Spleen (tissue), 11 donors: ENCODE data around the gene TRIM33. TPM values are rescaled to one million over a fixed set of nuclear protein-coding genes. Genes with fewer than 3 reads are reported as not detected.
"Not testable (repeated sequence)": the region's sequence is repeated elsewhere in the genome, so short reads cannot be mapped to it uniquely, and the experiment has no call there.

Source experiments
- DNase-seq: peaks from one replicate; pipeline ENCODE4 v3.0.0-alpha.2; 2020
- H3K27ac ChIP-seq, 8 donors: fragments of 200-600 bp; sonication (generic) in 7 of 8; 1 replicate in 4 of 8; 2 replicates in 4 of 8; pipeline versions ENCODE4 v1.5.0 to v1.8.0; 2016 to 2021; ENCODE audit warnings: inconsistent platforms in 4 of 8, mild to moderate bottlenecking in 4 of 8, moderate library complexity in 1 of 8
- H3K27me3 ChIP-seq, 7 donors: fragments of 200-600 bp; sonication (generic) in 6 of 7; replicated peaks in 1 of 7; 1 replicate in 4 of 7; 2 replicates in 3 of 7; pipeline versions ENCODE4 v1.5.0 to v1.8.0; 2016 to 2021; ENCODE audit warnings: inconsistent platforms in 3 of 7, mild to moderate bottlenecking in 1 of 7
- H3K36me3 ChIP-seq, 6 donors: fragments of 200-600 bp; sonication (generic) in 5 of 6; 1 replicate in 4 of 6; 2 replicates in 2 of 6; pipeline versions ENCODE4 v1.5.0 to v1.8.0; 2016 to 2021; ENCODE audit warnings: inconsistent platforms in 2 of 6
- H3K4me1 ChIP-seq, 6 donors: fragments of 200-600 bp; sonication (generic) in 5 of 6; 1 replicate in 3 of 6; 2 replicates in 3 of 6; pipeline versions ENCODE4 v1.5.0 to v1.8.0; 2016 to 2021; ENCODE audit warnings: inconsistent platforms in 3 of 6
- H3K4me3 ChIP-seq, 8 donors: fragments of 200-600 bp; sonication (generic) in 7 of 8; 1 replicate in 4 of 8; 2 replicates in 4 of 8; pipeline versions ENCODE4 v1.5.0 to v1.8.0; 2016 to 2021; ENCODE audit warnings: inconsistent platforms in 4 of 8, mild to moderate bottlenecking in 4 of 8, moderate library complexity in 2 of 8
- H3K9me3 ChIP-seq, 8 donors: fragments of 200-600 bp; sonication (generic) in 7 of 8; 1 replicate in 4 of 8; 2 replicates in 4 of 8; pipeline versions ENCODE4 v1.5.0 to v1.8.0; 2016 to 2021; ENCODE audit warnings: inconsistent platforms in 4 of 8
- POLR2A ChIP-seq, 3 donors: fragments of 450-650 bp; IDR thresholded peaks; one replicate each; pipeline ENCODE4 v1.5.1; 2017; ENCODE audit warnings: antibody characterized with exemption in 3 of 3, mild to moderate bottlenecking in 1 of 3
- POLR2AphosphoS5 ChIP-seq, 3 donors: sonication (generic); formaldehyde crosslinking; IDR thresholded peaks; one replicate each; pipeline ENCODE4 v1.5.1; 2017; ENCODE audit warnings: antibody characterized with exemption in 3 of 3
- WGBS, 5 donors: extraction: QIAGEN DNeasy Blood & Tissue Kit in 3 of 5; methylation state at CpG; one replicate each; pipeline versions ENCODE4 v1.1.5 to v1.1.7; 2013 to 2018; 5-methylcytosine and 5-hydroxymethylcytosine counted together
- intact Hi-C: fragments of 100-400 bp; cut with DNase I; formaldehyde crosslinking; loops from one replicate; pipeline ENCODE4 v1.15.0; 2023; ENCODE audit warnings: low total_unique reads
- polyA plus RNA-seq, 3 donors: library from polyadenylated mRNA; stranded (reverse); fragments of 200-250 nt; gene quantifications; one replicate each; pipeline ENCODE4 v1.2.1, GENCODE V29; 2013
- total RNA-seq, 7 donors: library from RNA; depleted of rRNA in 3 of 7; stranded (reverse); fragments of >200 nt in 3 of 7; fragmentation: NEBNext Ultra II Directional in 4 of 7; extraction: Animal tissue kit (Norgen Biotek cat#: 25700) in 4 of 7; gene quantifications; one replicate each; pipeline versions ENCODE4 v1.1.0 to v1.2.1, GENCODE V29; 2016 to 2021
- TF ChIP-seq, protein P1 (sequence below), 11 experiments: fragments of 200-600 bp in 7 of 11; fragments of 450-650 bp in 4 of 11; sonication (generic) in 4 of 11; IDR thresholded peaks in 8 of 11; conservative IDR thresholded peaks in 3 of 11; 1 replicate in 7 of 11; 2 replicates in 4 of 11; pipeline versions ENCODE4 v1.4.0 to v1.8.0; 2016 to 2021; ENCODE audit warnings: antibody characterized with exemption in 11 of 11, inconsistent platforms in 4 of 11, mild to moderate bottlenecking in 1 of 11
- donor health status: healthy with polysubstance abuse.
- donor health status: DM: no; HTN: no; CAD: no; lungs with moderate emphysema.
- donor health status: DM: no; HTN: no; CAD: no.
- donor health status: Bipolar disorder and iron deficiency.
- donor health status: healthy.
- donor health status: DM: no; HTN: no; CAD: no.
- donor health status: DM: yes; HTN: yes; CAD: no.

The TRIM33 gene
- total and polyA plus RNA-seq, 10 donors = 8.9 to 59.4 (median 42.2) TPM

DNA sequence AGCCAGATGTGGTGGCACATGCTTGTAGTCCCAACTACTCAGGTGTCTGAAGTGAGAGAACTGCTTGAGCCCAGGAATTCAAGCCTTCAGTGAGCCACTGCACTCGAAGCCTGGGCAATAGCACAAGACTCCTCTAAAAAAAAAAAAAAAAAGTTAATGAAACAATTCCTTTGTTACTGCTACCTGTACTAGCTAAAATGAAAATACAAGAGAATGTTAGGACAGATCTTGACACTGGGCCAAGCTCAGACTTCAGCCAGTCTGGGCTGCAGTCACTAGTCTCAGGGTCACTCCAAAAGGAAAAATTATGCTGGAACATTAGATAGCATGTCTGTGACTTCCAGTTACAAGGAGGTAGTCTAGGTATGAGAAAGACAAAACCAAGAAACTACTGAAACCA, 56.5 kb downstream of the TRIM33 start:
- peaks cover 0 to 84% (median 28%) of the 10 kb centered on the region in 6 donors for H3K36me3 ChIP-seq
- DNase-seq = no peak
- H3K9me3 ChIP-seq = no peaks in the 10 kb centered on the region
- TF ChIP-seq, protein P1, sequence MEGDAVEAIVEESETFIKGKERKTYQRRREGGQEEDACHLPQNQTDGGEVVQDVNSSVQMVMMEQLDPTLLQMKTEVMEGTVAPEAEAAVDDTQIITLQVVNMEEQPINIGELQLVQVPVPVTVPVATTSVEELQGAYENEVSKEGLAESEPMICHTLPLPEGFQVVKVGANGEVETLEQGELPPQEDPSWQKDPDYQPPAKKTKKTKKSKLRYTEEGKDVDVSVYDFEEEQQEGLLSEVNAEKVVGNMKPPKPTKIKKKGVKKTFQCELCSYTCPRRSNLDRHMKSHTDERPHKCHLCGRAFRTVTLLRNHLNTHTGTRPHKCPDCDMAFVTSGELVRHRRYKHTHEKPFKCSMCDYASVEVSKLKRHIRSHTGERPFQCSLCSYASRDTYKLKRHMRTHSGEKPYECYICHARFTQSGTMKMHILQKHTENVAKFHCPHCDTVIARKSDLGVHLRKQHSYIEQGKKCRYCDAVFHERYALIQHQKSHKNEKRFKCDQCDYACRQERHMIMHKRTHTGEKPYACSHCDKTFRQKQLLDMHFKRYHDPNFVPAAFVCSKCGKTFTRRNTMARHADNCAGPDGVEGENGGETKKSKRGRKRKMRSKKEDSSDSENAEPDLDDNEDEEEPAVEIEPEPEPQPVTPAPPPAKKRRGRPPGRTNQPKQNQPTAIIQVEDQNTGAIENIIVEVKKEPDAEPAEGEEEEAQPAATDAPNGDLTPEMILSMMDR (IDR thresholded peaks at IDR 0.05 in 8 of 11, conservative IDR thresholded peaks at IDR 0.05 in 3 of 11) = no peak
- TF ChIP-seq POLR2A (IDR thresholded peaks at IDR 0.05) = no peak
- no peak for TF ChIP-seq POLR2AphosphoS5 (IDR thresholded peaks at IDR 0.05)
- H3K27ac ChIP-seq = no peak overlapping the region
- H3K27me3 ChIP-seq = no peaks in the 10 kb centered on the region
- intact Hi-C loops = no loop called here
- peaks cover 0 to 22% (median 5%) of the 10 kb centered on the region in 6 donors for H3K4me1 ChIP-seq
- 89 to 100% (median 97%) methylated on average over 1 of the region's 1 CpG for WGBS, 5 donors
- H3K4me3 ChIP-seq = no peak overlapping the region

- no peaks in the 10 kb centered on the region for H3K27me3 ChIP-seq
- intact Hi-C loops = no loop called here
- 90 to 97% (median 94%) methylated on average over 2 of the region's 2 CpGs for WGBS, 5 donors
- peaks cover 0 to 14% (median 2%) of the 10 kb centered on the region in 6 donors for H3K4me1 ChIP-seq
- no peak for DNase-seq
- H3K9me3 ChIP-seq = no peaks in the 10 kb centered on the region
- peaks cover 0 to 86% (median 25%) of the 10 kb centered on the region in 6 donors for H3K36me3 ChIP-seq
- no peak overlapping the region for H3K27ac ChIP-seq
- TF ChIP-seq POLR2AphosphoS5 (IDR thresholded peaks at IDR 0.05) (no peak), POLR2A (IDR thresholded peaks at IDR 0.05) (no peak)
- TF ChIP-seq, protein P1 (IDR thresholded peaks at IDR 0.05 in 8 of 11, conservative IDR thresholded peaks at IDR 0.05 in 3 of 11) = no peak
- H3K4me3 ChIP-seq = no peak overlapping the region
Measured at GRCh38 chr1:114453361-114453784, 57.6 kb downstream of the TRIM33 start.

GRCh38 chr1:114448370-114449036, 62.5 kb downstream of the TRIM33 start:
- WGBS, 5 donors = 66 to 88% (median 82%) methylated on average over 3 of the region's 3 CpGs
- Histone ChIP-seq H3K4me1 (peaks cover 0 to 32% (median 0%) of the 10 kb centered on the region in 6 donors), H3K27ac (peak overlapping the region in 2 of 8 donors; percentile 12 to 14), H3K9me3 (no peaks in the 10 kb centered on the region), H3K4me3 (no peak overlapping the region), H3K27me3 (no peaks in the 10 kb centered on the region), H3K36me3 (peaks cover 0 to 74% (median 11%) of the 10 kb centered on the region in 6 donors)
- intact Hi-C loops = no loop called here
- DNase-seq = no peak
- no peak for TF ChIP-seq POLR2A (IDR thresholded peaks at IDR 0.05)
- TF ChIP-seq, protein P1 (IDR thresholded peaks at IDR 0.05 in 8 of 11, conservative IDR thresholded peaks at IDR 0.05 in 3 of 11) = no peak

- intact Hi-C loops = no loop called here
- DNase-seq = no peak
- no peak overlapping the region for H3K4me3 ChIP-seq
- no peaks in the 10 kb centered on the region for H3K9me3 ChIP-seq
- peaks cover 0 to 32% (median 0%) of the 10 kb centered on the region in 6 donors for H3K4me1 ChIP-seq
- H3K36me3 ChIP-seq = peaks cover 0 to 78% (median 5%) of the 10 kb centered on the region in 6 donors
- H3K27ac ChIP-seq = peak overlapping the region in 1 of 8 donors; percentile 51
- WGBS, 5 donors = 93 to 100% (median 96%) methylated on average over 1 of the region's 1 CpG
- TF ChIP-seq POLR2AphosphoS5 (IDR thresholded peaks at IDR 0.05) = no peak
- TF ChIP-seq, protein P1 (IDR thresholded peaks at IDR 0.05 in 8 of 11, conservative IDR thresholded peaks at IDR 0.05 in 3 of 11) = no peak
- TF ChIP-seq POLR2A (IDR thresholded peaks at IDR 0.05) = no peak
- H3K27me3 ChIP-seq = no peaks in the 10 kb centered on the region
Measured at GRCh38 chr1:114446198-114446597, 64.8 kb downstream of the TRIM33 start.

DNA sequence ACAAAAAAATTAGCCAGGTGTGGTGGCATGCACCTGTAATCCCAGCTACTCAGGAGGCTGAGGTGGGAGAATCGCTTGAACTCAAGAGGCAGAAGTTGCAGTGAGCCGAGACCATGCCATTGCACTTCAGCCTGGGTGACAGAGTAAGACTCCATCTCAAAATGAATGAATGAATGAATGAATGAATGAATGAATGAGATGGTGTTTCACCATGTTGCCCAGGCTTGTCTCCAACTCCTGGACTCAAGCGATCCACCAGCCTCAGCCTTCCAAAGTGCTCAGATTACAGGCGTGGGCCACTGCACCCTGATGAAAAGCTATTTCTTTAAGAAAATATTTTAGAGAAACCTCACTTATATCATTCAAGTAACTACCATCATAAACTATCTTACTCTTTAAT, 67.8 kb downstream of the TRIM33 start:
- WGBS, 5 donors = 96 to 99% (median 99%) methylated on average over 4 of the region's 4 CpGs
- DNase-seq, intact Hi-C loops, H3K27ac ChIP-seq, H3K4me3 ChIP-seq, H3K27me3 ChIP-seq, H3K9me3 ChIP-seq: not testable (repeated sequence)
- peaks cover 0 to 26% (median 0%) of the 10 kb centered on the region in 6 donors for H3K4me1 ChIP-seq
- peaks cover 0 to 76% (median 7%) of the 10 kb centered on the region in 6 donors for H3K36me3 ChIP-seq
